Ramos (cell line): ENCODE data around the gene ASPRV1.

Source experiments
- in situ Hi-C: fragments of 300-500 bp; cut with MboI; formaldehyde crosslinking; loops from one replicate; pipeline ENCODE4 v1.14.3; 2022; ENCODE audit warnings: low sequenced_read_pairs; ENCODE audit not compliant: unreplicated experiment

The ASPRV1 gene

GRCh38 chr2:69989441-69990105 is 28.1 kb upstream of the ASPRV1 start:
- in situ Hi-C loops, result no loop called here

DNA sequence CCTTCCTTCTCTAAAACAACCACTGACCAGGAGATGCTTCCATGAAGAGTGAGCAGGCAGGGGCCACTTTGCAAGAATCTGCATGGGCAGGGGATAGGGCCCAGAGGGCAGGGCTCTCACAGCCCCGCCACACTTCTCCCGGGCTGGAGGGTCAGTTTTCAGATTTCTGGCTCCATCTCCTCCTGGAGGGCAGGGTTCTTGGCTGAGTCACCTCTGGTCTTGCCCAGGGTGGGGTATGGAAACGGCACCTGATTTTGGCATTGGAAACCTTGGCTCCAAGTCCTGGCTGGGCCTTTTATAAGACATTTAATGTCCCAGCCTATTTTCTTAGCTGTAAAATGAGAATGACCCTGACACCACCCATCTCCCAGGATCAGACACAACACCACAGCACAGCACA is 27.6 kb upstream of the ASPRV1 start:
- in situ Hi-C loops, result no loop called here

GRCh38 chr2:69988086-69988635 is 26.7 kb upstream of the ASPRV1 start:
- in situ Hi-C loops, result no loop called here

DNA sequence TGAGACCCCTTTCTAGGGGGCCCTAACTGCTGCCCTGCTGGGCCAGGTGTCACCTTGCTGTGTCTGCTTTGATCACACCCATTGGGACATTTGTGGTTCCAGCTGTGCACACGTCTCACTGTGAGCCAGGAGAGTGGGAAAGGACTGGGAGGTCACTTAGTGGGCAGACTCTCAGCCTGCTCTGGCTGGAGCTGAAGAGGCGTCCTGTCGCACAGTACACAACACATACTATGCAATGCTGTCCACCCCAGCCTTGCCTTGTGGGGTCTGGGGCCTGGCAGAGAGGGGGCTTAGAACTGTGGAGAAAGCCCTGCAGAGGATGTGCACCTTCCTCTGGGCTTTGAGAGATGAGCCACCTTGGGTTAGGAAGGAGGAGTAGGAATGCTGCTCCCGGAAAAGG is 25.3 kb upstream of the ASPRV1 start:
- in situ Hi-C loops, result no loop called here

- in situ Hi-C loops, result no loop called here
Measured at GRCh38 chr2:69985688-69986087, 24.3 kb upstream of the ASPRV1 start.

- in situ Hi-C loops, result no loop called here
Measured at GRCh38 chr2:69985216-69985615, 23.8 kb upstream of the ASPRV1 start.

GRCh38 chr2:69983392-69983966 is 22.0 kb upstream of the ASPRV1 start:
- in situ Hi-C loops, result no loop called here

- in situ Hi-C loops, result no loop called here
Measured at GRCh38 chr2:69979902-69980807, 18.7 kb upstream of the ASPRV1 start.

- in situ Hi-C loops, result no loop called here
Measured at GRCh38 chr2:69977906-69978482, 16.6 kb upstream of the ASPRV1 start.

- in situ Hi-C loops, result no loop called here
Measured at GRCh38 chr2:69977186-69977585, 15.8 kb upstream of the ASPRV1 start.

DNA sequence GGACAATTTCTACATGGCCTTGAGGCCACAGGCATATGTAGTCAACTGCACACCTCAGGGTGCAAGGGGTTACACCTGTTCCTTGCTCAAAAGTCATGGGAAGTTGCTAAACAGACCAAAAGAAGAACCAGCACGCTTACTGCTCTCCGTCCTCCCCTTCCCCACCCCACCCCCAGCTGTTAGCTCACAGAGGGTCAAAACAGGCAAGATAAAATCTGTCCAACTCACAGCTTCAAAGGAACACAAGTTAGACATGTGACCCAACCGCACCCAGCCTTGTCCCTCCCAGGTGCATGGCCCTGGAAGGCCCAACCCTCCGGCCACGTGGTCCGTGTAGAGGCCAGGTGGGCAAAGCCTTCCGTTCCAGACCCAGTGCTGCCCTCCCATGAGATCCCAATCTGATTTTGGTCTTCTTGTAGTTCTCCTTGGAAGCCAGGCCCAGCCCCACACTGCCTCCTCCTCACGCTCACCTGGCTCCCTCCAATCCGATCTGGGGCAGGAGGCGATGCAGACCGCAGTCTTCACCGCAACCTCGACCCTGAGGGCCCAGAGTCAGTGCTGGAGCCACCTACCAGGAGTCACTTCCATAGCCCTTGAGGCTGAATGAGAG is 14.5 kb upstream of the ASPRV1 start:
- in situ Hi-C loops, result no loop called here

DNA sequence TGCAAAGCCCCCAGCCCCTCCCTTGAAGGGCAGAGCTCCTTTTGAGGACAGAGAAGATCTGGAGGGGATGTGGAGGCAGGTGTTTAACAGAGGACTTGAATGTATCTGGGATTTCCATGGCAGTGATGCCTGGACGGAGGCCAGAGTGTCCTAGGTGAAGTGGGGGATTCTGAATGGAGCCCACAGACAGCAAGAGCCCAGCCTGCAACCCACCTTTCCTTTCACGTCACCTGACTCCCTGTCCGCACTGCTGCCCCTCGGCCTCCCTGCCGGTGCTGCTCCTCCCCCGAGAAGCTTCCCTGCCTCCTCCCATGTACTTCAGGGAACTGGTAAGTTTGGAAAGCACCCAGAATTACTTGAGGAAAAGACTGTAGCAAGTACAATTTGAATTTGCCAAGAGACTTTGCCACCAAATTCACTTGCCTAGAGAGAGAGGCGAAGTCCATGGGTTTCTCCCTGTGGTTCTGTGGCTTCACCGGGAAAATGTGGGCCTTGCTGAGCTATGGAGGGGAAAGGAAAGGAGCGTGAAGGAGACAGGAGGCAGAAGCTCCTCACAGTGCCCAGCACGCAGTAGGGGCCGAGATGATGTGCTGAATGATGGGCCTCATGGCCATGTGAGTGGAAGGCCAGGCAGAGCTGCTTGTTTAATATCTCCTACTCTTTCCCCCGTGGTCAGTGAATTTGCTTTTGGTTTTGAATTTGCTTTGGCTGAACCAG is 13.9 kb upstream of the ASPRV1 start:
- in situ Hi-C loops, result no loop called here

- in situ Hi-C loops, result no loop called here
Measured at GRCh38 chr2:69973335-69973735, 11.9 kb upstream of the ASPRV1 start.

DNA sequence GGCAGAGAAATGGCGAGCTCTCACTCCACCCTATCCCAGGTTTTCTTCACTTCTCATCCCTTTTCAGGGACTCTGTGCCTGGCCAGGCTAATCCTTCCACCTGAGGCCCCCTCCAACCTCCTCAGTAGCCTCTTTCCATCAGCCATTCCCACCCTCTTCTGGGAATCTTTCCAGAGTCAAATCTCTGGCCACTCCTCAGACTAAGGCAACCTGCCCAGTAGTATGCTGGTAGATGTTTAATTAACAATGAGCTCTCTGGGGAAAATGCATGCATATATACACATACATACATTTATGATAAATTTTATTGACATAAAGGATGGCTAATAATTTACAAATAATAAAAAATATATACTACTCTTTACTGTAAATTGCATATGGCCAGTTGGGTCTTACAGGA is 11.4 kb upstream of the ASPRV1 start:
- in situ Hi-C loops, result no loop called here

DNA sequence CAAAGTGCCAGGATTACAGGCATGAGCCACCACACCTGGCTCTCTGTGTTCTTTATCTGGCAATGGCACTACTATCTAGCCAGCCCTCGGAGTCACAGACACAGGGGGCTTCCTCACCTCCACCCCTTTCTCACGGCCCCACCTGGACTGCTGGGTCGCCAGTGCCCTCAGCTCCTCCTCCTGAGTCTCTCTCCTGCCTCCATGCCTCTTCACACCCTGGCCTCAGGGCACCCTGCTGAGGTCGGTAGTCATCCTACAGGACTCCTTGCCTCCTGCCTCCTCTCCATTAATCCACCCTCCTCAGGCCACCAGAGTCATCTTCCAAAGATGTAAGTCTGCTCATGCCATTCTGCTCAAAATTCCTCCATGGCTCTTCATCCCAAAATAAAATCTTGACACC is 8.6 kb upstream of the ASPRV1 start:
- in situ Hi-C loops, result no loop called here

- in situ Hi-C loops, result no loop called here
Measured at GRCh38 chr2:69969126-69969983, 7.9 kb upstream of the ASPRV1 start.

DNA sequence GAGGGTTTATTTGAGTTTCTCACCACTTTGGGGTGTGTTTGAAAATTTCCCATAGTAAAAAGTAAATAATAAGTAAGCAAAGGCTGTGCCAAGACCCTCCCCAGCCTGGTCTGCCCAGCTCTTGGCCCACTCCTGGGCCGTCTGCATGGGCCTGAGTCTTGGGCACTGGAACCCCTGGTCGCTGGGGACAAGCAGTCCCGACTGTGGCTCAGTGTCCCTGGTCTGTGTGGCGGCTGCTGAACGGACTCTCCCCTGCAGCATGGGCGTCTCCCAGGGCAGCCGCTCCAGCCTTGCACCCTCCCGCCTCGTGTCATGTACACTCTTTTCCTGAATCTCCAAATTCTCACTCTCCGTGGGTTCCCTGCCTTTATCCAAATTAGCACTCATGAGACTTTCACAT is 7.2 kb upstream of the ASPRV1 start:
- in situ Hi-C loops, result no loop called here

GRCh38 chr2:69966496-69966895 is 5.1 kb upstream of the ASPRV1 start:
- in situ Hi-C loops, result no loop called here
